ENCODE results near the gene DKK2. TPM values are rescaled to one million over a fixed set of nuclear protein-coding genes. Genes with fewer than 3 reads are reported as not detected.
A peak's percentile ranks its signal among the peaks of the same experiment; 100 is the strongest.

Gene DKK2
- total and polyA plus RNA-seq, 2 donors (not counting 3 experiments of a cell fraction or from before 2014, with no cell fraction given) = 0.14 to 0.24 TPM

- H3K36me3 ChIP-seq (ENCODE audit: control insufficient read depth in 2 of 2, extremely low read depth in 1 of 2, insufficient read depth in 2 of 2, low read length in 2 of 2) = no peaks in the 10 kb centered on the region
- peaks cover 2% of the 10 kb centered on the region for H3K9me3 ChIP-seq (replicated peaks; ENCODE audit: control insufficient read depth, insufficient read depth, low read length)
- no peak overlapping the region for H3K4me2 ChIP-seq (ENCODE audit: insufficient read depth, low read length)
- no TSS peak for BruUV-seq (replicated peaks)
- H3K79me2 ChIP-seq (ENCODE audit: control insufficient read depth, insufficient read depth, low read length) = no peaks in the 10 kb centered on the region
- DNase-seq (ENCODE audit: low read depth, low spot score) = peak; percentile 12
- ChIA-PET POLR2A (no interaction called here), CTCF (interaction anchor here (0.7 to 1.9 kb wide), 8 partner anchors 9 to 684 kb away, joined by 3 to 30 read pairs (median 4); no protein-coding TSS in a partner anchor)
- H3K27ac ChIP-seq (ENCODE audit: insufficient read depth, low read depth, low read length) = no peak overlapping the region
- intact Hi-C loops (cut with micrococcal nuclease) (loop anchor here (1.0 kb wide), 1 partner anchor 133 kb away; no protein-coding TSS in a partner anchor), dilution Hi-C loops (cut with MboI; ENCODE audit: extremely low pct_ligation_motif_present, low sequenced_read_pairs) (no loop called here)
- H3K4me3 ChIP-seq (replicated peaks in 1 of 3; ENCODE audit: insufficient read depth in 1 of 3, low read depth in 1 of 3, low read length in 3 of 3) = no peak overlapping the region
- H3K9me1 ChIP-seq (replicated peaks; ENCODE audit: control insufficient read depth, extremely low read depth, insufficient read depth, low read length) = no peaks in the 10 kb centered on the region
- no peak overlapping the region for H3K9ac ChIP-seq (replicated peaks; ENCODE audit: extremely low read depth, insufficient read depth, low read length)
- no peak for FAIRE-seq
- no peaks in the 10 kb centered on the region for H3K27me3 ChIP-seq (ENCODE audit: control insufficient read depth in 2 of 2, insufficient read depth in 2 of 2, low read length in 2 of 2)
- TF ChIP-seq POLR2A (IDR thresholded peaks at IDR 0.05; ENCODE audit: low read depth, low read length) (no peak), CTCF (IDR thresholded peaks at IDR 0.05; ENCODE audit: extremely low read depth in 1 of 2, insufficient read depth in 1 of 2, low read depth in 1 of 2, low read length in 2 of 2) (peak; percentile 51 to 55), GATA2 (IDR thresholded peaks at IDR 0.05; ENCODE audit: insufficient read depth, insufficient read length, low read depth, low read length) (no peak)
- no peaks in the 10 kb centered on the region for H3K4me1 ChIP-seq (ENCODE audit: control insufficient read depth, extremely low read depth, insufficient read depth, low read length)
- H4K20me1 ChIP-seq (replicated peaks; ENCODE audit: control insufficient read depth, extremely low read depth, insufficient read depth, low read length) = no peaks in the 10 kb centered on the region
- H2AFZ ChIP-seq (ENCODE audit: low read depth, low read length) = no peak overlapping the region
These were observed 14.5 kb upstream of the DKK2 start for GRCh38 chr4:107050525-107051135.

- Histone ChIP-seq H3K9me3 (replicated peaks; ENCODE audit: control insufficient read depth, insufficient read depth, low read length) (peaks cover 2% of the 10 kb centered on the region), H4K20me1 (replicated peaks; ENCODE audit: control insufficient read depth, extremely low read depth, insufficient read depth, low read length) (no peaks in the 10 kb centered on the region), H3K27ac (ENCODE audit: insufficient read depth, low read depth, low read length) (no peak overlapping the region), H3K4me3 (replicated peaks in 1 of 3; ENCODE audit: insufficient read depth in 1 of 3, low read depth in 1 of 3, low read length in 3 of 3) (no peak overlapping the region), H3K9ac (replicated peaks; ENCODE audit: extremely low read depth, insufficient read depth, low read length) (no peak overlapping the region), H3K9me1 (replicated peaks; ENCODE audit: control insufficient read depth, extremely low read depth, insufficient read depth, low read length) (no peaks in the 10 kb centered on the region), H2AFZ (ENCODE audit: low read depth, low read length) (no peak overlapping the region), H3K4me2 (ENCODE audit: insufficient read depth, low read length) (no peak overlapping the region), H3K36me3 (ENCODE audit: control insufficient read depth in 2 of 2, extremely low read depth in 1 of 2, insufficient read depth in 2 of 2, low read length in 2 of 2) (no peaks in the 10 kb centered on the region), H3K4me1 (ENCODE audit: control insufficient read depth, extremely low read depth, insufficient read depth, low read length) (no peaks in the 10 kb centered on the region), H3K79me2 (ENCODE audit: control insufficient read depth, insufficient read depth, low read length) (no peaks in the 10 kb centered on the region), H3K27me3 (ENCODE audit: control insufficient read depth in 2 of 2, insufficient read depth in 2 of 2, low read length in 2 of 2) (no peaks in the 10 kb centered on the region)
- BruUV-seq (replicated peaks) = no TSS peak
- TF ChIP-seq GATA2 (IDR thresholded peaks at IDR 0.05; ENCODE audit: insufficient read depth, insufficient read length, low read depth, low read length) = no peak
- no peak for TF ChIP-seq EZH2 (IDR thresholded peaks at IDR 0.05; ENCODE audit: borderline replicate concordance, low read depth, low read length, severe bottlenecking)
- TF ChIP-seq FOS (IDR thresholded peaks at IDR 0.05; ENCODE audit: borderline replicate concordance, insufficient read depth, low read length) = no peak
- TF ChIP-seq CTCF (IDR thresholded peaks at IDR 0.05; ENCODE audit: extremely low read depth in 1 of 2, insufficient read depth in 1 of 2, low read depth in 1 of 2, low read length in 2 of 2) = no peak
- ChIA-PET POLR2A (no interaction called here), CTCF (no interaction called here)
- DNase-seq (ENCODE audit: low read depth, low spot score) (no peak), FAIRE-seq (no peak)
- intact Hi-C loops (cut with micrococcal nuclease) = no loop called here
- dilution Hi-C loops (cut with MboI; ENCODE audit: extremely low pct_ligation_motif_present, low sequenced_read_pairs) = no loop called here
These were observed 10.1 kb upstream of the DKK2 start for GRCh38 chr4:107046261-107046660.
